Activated CD4-positive, alpha-beta T cell treated with anti-CD3 and anti-CD28 coated beads, Interleukin-2, amount 50 U/mL, for 24 hours (primary cell): ENCODE data around the gene AKR1C2.
"Not testable (repeated sequence)": the region's sequence is repeated elsewhere in the genome, so short reads cannot be mapped to it uniquely, and the experiment has no call there.

ENCODE experiments used
- DNase-seq, 2 donors: peaks; one replicate each; pipeline ENCODE4 v3.0.0-alpha.2; 2020; ENCODE audit warnings: low read depth in 1 of 2, low spot score in 1 of 2

AKR1C2 gene

DNA sequence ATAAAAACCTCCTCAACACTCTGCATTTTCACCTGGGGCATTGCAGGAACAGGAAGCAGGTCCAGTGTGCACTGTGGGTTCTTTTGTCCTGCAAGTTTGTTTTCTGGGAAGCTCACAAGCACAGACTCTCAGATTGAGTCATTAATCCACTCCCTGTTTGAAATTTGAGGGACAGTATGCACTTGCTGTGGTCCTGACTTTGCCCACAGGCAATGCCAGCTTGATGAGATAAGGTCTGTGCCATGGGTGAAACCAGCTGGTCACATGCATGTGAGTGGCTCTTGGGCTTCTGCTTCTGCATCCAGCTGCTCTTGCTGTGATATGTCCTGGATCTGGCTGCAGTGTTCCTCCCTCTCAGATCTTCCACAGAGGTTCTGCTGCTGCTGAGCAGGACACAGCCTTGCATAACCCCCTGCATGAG, 21.8 kb upstream of the AKR1C2 start:
- not testable (repeated sequence) for DNase-seq

DNA sequence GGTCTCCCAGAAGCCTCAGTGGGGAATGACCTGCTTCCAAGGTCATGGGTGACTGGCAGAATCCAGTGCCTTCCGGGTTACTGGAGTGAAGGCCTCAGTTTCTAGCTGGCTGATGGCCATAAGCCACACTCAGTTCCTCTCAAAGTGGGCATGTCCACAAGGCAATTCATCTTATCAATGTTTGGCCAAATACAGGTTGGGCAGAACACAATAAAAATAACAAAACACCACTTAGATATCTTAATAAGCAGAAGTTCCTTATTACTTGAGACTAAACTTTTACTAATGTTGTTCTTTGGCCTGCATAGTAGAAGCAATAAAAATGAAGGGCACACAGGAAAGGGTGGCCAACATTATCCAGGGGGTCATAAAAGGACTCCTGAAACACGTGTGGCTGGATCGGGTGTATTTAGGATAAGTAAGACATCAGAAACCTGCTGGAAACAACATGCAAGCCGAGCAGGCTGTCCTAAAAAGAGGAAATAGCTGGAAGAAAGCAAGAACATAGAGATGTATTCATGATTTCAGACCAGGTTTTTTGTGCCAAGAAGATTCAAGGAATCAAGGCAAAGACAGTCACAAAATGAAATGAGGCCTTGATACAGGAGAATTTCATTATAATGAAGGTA, 19.6 kb upstream of the AKR1C2 start:
- DNase-seq = no peak

DNA sequence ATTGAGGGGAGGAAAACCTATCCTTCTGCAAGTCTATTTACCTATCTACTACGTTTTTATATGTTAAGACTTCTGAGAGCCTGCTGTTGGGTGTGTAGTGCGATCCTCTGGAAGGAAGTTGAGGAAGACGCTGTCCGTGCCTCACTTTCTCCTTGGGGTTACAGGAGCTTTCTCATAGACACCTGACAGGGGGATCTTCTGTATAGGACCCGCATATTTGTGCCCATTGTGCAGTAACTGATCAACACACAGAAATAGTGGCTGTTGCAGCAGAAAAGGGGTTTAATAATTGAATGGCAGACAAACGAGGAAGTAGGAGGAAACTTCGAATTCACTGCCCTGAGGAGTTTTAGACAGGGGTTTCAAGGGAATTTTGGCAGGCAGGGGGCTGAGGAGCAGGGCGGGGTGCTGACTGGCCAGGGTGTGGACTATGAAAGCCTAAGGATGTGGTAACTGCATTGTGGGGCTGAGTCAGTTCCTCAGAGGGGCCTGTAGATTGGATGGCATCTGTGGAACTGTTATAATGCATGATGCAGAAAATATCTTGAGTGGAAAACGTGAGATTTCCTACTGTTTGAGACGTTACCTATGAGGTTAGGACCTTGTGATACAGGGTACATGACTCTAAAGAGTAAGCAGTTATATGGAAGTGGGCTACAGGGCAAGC, 18.1 kb upstream of the AKR1C2 start:
- not testable (repeated sequence) for DNase-seq

DNA sequence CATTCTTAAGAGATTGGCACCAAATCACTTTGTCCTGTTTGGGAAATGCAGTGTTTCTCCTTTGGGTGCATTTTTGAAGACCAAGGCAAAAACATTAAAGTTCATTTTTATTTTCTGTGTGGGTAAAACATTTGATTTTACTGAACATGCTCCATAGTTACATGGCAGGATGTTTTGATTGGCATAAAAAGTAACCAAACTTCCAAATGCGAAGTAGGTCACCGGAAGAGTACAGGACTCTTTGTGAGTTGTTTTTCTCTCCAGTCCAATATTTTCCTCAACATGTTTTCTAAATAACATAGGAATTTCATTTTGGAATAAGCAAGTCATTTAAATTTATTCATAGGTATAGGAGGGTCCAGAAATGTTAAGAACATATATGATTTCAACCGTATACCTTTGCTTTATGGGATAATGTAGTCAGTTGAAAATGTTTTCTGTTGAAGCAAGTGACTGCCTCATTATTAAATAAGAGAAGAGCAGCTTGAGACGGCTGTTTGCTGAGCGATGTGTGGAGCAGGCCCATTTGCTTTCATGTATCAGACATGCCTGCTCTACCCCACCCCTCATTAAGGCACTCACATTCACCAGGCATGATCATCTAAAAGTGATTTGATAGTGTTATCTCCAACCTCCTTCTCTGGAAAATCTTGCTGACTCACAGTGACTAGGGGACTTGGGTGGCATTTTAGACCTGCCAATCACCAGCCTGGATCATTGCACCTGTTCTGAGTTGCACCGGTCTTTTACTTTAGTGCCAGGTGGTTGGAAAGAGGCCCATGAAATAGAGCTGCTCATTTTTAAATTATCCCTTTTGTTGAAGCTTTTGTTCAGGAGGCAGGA, 16.3 kb upstream of the AKR1C2 start:
- DNase-seq = not testable (repeated sequence)

DNA sequence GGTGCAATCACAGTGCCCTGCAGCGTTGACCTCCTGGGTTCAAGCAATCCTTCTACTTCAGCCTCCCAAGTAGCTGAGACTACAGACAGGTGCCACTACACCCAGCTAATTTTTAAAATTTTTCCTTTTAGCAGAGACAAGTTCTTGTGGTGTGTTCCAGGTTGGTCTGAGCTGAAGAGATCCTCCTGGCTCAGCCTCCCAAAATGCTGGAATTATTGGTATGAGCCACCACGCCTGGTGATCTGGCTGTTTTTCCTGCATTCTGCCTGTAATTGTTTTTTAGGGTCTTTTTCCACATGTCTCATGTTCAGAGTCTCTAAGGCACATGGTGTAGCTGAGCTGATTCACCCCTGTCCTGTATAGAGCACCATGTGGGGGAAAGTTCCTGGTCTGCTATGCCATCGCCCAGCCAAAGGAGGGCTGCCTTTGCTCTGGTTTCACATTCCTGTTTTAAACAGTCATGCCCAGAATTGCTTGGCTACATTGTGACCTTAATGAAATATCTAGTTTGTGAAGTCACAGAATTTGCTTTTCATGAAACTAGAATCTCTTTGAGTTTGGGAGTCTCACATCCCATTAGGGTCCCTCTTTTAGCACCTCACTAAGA, 15.1 kb upstream of the AKR1C2 start:
- DNase-seq = not testable (repeated sequence)

DNA sequence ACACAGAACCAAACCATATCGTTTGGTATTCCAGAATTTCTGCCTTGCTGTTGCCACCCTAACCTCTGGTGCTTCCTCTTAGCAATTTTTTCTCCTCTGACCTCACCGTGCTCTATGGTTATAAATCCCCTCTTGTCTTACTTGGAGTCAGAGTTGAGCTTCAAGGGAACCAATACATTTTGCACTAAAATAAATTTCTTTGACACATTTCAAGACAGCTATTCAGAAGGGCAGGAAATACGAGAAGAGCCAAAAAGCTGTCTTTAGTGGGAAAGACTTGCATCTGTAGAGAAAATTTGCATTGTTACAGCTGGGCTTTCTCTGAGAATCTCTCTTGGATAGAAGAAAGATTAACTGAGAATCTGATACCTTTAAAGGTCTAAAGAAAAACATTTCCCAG, 14.5 kb upstream of the AKR1C2 start:
- no peak for DNase-seq

DNA sequence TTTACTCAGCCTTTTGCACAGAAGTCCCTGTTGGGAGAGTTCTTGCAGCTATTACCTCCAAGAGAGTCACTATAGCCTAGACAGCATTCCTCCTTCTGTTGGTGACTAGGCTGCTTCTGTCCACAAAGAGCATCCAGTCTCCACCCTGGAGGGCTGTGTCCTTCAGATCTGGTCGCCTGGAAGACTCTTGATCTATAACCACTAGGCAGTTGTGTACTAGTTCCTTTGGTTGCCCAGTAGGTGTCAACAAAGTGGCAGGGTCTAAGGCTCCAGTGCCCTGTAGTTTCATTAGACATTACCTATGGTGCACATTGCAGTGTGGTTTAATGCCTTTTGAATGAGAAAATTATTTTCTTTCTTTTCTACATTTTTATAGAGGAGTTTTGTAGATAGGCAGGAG, 11.3 kb upstream of the AKR1C2 start:
- DNase-seq = no peak

DNA sequence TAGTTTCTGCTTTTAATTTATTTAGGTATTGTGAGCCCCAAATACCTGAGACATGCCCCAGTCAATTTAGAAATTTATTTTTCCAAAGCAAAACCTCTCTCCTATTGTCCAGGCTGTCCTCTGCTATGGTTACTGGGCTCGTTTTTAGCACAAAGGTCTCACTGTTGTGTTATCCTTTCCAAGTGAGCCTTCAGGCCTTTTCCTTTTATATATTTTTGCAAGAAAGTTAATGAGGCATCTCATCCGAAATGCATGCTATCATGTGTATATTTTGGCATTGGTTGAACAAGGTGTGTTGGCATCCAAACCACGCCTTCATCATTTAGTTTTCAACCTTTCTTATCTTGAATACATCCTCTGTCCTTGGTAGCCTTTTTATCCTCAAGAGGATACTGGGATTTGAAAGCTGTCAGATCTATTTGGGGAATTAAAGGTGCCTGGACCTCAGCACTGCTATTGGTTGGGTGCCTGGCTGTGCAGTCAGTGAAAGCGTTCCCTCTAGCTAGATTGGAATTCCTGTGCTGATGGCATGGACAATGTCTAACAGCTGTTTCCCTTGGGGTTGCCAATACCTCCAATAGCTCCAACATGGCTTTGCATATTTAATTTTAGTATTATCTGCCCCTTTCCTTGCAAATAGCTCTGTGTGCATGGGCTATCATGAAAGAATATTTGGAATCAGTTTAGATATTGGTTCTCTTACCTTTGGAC, 10.7 kb upstream of the AKR1C2 start:
- not testable (repeated sequence) for DNase-seq

DNA sequence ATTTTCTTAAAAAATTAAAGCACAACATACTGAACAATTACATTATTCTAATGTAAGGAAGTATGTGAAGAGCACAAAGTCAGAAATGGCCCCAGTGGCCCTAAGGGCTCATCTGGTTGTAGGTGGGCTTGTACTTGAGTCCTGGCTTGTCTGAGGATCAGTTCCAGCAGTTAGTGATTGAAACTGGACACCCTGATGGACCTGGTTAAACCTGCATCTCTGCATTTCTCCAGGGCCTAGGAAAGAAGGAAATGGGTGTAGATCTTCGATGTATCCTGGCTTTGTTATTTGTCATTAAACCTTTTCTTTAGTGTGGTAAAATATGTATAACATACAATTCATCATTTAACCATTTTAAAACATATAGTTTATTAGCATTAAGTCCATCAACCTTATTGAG, 9.7 kb upstream of the AKR1C2 start:
- no peak for DNase-seq

DNA sequence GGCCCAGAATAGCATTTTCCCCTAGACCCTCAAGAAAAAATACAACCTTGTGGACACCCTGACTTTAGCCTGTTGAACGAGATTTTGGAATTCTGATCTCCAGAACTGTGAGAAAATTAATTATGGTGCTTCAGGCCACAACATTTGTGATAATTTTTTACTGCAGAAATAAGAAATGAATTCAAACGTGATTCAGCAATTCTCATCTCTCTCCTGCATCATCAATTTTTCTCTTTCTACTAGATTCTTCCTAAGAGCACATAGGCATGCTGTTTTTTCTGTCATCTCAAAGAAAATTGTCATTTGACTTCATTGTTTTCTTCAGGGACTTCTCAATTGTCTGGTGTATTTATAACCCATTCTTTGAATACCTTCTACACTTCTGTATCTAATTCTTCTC, 8.9 kb upstream of the AKR1C2 start:
- no peak for DNase-seq

DNA sequence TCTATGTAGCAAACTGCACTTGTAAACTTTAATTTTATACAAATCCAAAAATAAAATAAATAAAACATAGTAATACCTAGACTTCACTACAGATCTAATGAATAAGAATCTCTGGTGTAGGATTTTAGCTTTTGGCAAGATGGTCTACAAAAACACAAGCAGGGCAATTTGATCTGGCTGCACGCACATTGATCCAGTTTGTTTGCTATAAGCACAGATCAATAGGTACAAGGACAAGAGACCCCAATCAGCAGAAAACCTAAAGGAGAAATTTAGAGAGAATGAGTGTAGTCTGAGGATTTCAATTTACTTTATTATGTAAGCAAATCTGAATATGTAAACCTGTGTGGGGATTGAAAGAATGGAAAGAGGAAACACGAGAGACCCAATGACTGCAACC, 7.7 kb upstream of the AKR1C2 start:
- DNase-seq = not testable (repeated sequence)

DNA sequence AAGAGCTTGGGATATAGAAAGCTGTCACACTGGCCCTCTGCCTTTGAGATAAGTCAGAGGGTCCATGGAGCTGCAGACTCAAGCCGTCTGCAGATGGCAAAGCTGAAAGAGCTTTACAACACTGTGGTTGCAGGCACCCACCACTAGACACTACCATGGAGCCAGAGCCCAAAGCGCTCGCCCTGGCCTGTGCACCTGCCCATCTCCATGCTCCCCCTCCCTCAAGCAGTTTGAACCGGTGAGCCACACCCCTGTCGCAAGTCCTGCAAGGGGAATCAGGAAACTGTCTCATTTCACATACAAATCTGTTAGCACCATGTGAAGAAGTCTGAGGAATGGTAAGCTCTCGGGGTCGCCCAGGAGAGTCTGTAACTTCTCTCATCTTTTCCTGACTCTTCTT, 6.4 kb upstream of the AKR1C2 start:
- DNase-seq = not testable (repeated sequence)

DNA sequence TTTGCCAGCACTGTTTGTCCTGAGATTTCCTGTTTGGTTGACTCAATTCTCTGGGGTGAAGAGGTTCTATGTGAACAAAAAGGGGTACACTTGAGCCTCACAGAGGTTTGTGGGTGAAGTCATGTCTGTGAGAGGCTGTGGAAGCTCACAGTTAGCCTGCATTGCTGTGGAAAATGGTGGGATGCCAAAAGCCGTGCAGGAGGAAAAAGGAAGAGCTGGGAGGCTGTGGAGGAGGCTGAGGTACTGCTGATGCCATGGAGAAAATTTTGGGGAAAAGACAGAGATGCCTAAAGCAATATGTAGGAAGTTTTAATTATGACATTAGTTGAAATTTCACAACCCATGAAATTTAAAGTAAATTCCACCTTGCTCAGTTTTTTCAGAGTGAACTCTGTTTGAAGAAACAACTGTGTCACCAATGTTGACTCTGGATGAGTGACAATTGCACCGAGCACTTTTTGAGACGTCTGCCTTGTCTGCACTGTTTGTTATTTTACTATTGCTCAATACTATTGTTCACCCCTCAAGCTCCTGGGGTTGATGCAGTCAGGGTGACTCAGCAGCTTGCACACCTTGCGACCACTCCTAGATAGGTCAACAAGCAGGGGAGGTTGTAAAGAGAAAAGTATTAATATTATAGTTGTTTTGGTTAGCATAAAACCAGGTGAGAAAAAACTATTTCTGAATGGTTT, 5.3 kb upstream of the AKR1C2 start:
- not testable (repeated sequence) for DNase-seq

DNA sequence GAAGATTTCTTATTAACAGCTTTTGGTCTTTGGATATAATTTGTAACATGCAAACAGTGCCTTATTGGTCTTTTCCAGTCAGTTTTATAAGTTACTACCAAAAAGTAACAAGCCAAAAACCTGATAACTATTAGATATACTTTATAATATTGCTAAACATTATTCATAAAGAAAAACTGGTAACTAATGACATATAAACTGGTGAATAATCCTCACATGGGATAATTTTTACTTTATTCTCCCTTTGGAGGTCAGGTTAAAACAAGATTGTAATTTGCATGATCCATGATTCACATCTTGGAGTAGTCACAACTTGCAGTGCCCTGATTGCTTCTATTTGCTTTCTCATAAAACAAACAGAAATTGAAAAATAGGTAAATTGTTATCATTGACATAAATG, 844 bp upstream of the AKR1C2 start:
- DNase-seq = not testable (repeated sequence)

DNA sequence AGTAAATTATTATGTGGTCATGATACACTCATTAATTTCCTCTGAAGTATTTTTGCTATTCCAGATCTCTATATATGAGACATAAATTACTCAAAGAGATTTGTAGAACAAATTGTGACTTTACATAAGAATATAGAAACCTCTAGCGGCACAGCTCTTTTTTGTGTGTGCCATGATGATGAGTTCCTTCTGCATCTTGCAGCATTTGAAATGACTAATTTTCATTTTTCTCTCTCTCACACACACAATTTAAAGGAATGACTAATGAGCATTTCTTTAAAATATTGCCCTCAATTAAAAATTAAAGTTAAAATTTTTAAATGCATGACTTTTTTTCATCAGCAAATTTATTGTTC, 351 bp upstream of the AKR1C2 start:
- not testable (repeated sequence) for DNase-seq

DNA sequence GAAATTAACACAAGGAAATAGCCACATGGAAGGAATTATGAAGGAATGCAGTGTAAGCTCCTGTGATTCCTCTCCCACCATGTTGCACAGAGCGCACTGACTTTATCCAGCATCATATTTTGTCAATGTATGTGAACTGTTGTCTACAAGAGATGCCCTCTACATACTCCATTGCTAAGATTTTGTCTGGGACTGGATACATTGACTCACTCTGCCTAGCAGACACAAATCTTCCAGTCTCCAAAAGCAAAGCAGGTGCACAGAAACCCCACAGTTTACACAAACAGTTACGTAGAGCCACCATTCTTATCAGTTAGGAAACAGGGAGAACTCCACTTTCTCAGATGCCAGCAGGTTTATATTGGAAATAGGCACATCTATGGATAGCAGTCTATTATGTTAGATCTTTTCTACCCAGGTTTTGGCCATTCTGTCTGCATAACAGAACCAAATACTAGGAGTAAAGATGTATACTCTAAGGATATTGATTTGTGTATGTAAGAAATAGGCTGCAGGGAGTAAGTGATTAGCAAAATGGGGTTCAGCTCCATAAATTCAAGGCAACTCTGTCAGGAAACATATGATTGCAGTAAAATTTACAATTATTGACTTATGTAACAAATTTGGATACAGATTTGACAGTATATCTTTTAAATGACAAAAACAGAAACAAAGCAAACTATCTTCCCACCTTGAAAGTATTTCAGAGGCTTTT, 1.5 kb downstream of the AKR1C2 start:
- DNase-seq = no peak

DNA sequence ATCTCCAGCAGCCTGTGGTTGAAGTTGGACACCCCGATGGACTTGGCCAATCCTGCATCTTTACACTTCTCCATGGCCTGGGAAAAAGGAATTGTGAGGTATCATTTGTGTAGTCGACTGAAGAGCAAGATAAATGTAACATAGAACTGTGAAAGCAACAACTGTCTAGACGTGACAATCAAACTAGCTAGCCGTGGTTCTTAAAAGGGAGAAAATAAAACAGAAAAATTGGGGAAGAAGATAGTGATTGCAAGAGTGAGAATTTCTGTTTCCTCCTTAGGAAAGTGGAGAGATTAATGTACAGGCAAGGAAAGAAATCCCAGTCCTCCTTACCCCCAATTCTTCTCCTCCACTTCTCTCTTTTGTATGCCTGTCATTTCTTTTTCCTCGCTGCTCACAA, 5.0 kb downstream of the AKR1C2 start:
- no peak for DNase-seq

DNA sequence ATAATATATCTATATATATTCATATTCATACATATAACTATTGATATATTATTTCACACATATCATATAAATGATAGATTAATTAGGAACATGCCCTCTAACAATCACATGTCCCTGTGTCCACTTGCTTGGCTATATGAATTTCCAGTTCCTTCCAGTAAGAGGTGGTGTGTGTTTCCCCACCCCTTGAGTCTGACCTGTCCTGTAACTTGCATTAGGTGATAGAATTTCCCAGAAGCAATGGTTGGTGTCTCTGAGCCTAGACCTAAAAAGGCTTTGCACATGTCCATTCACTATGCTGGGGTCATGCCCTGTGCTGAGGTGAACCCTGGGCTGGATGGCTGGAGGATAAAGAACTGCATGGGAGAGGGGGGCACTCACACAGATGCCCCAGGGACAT, 9.4 kb downstream of the AKR1C2 start:
- DNase-seq = not testable (repeated sequence)

DNA sequence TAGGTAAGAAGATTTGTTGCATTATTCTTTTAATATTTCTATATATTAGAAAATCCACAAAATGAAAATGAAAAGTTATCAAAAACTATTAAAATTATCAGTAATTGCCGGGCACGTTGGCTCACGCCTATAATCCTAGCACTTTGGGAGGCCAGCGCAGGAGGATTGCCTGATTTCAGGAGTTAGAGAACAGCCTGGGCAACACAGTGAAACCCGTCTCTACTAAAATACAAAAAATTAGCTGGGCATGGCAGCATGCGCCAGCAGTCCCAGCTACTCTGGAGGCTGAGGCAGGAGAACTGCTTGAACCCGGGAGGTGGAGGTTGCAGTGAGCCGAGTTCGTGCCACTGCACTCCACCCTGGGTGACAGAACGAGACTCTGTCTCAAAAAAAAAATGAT, 11.1 kb downstream of the AKR1C2 start:
- not testable (repeated sequence) for DNase-seq

DNA sequence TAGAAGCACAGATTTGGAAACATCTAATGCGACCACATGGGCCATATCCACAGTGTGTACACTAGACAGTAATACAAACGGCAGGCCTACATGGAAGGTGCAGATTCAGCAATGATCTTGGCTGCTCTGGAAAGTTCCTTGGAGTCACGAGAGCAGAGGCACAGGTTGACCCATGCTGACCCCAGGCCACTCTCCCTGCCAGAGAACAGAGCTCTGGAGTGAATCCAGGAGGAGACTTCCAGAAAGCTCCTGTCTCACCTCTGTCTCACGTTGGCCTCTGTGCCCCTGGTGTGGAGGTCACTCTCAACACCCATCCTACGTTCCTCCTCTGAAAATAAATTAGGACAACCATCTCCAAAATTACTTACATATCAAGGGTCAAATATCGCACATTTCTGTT, 12.2 kb downstream of the AKR1C2 start:
- DNase-seq = not testable (repeated sequence)
